IMR-90 (cell line): ENCODE data around the gene LILRB2. TPM values are rescaled to one million over a fixed set of nuclear protein-coding genes. Genes with fewer than 3 reads are reported as not detected.
A peak's percentile ranks its signal among the peaks of the same experiment; 100 is the strongest.

Experiments used
- ATAC-seq: fragments of 200-7000 bp; cut with Tn5 transposase; 2 replicates; pipeline ENCODE4 v1.9.1; 2020; ENCODE audit warnings: low read depth, mild to moderate bottlenecking, moderate library complexity
- BruUV-seq: library from RNA; stranded (reverse); fragments of 400-500 nt; replicated peaks from 2 replicates; lab custom pipeline; 2021; lab: Mats Ljungman, UMichigan
- CTCF ChIA-PET: fragments of 300-600 bp; formaldehyde crosslinking; extraction: SDS; loops from one replicate; lab custom pipeline; 2021; ENCODE audit warnings: antibody characterized with exemption; lab: Yijun Ruan, JAX
- POLR2A ChIA-PET: fragments of 300-600 bp; sonication (Branson Sonifier 250); formaldehyde crosslinking; loops from one replicate; lab custom pipeline; 2022; ENCODE audit warnings: antibody characterized with exemption; ENCODE audit not compliant: unreplicated experiment; lab: Charles Lee
- DNase-seq: peaks from one replicate; pipeline ENCODE4 v3.0.0; 2013
- H2AFZ ChIP-seq: replicated peaks from 2 replicates; pipeline ENCODE3; 2013; ENCODE audit warnings: low read length, mild to moderate bottlenecking; ENCODE audit not compliant: poor library complexity
- H2AK5ac ChIP-seq: 2 replicates; pipeline ENCODE4 v1.6.1; 2013; ENCODE audit warnings: low read depth, low read length, inconsistent platforms
- H2AK9ac ChIP-seq: replicated peaks from 2 replicates; pipeline ENCODE3; 2013; ENCODE audit warnings: mild to moderate bottlenecking, low read depth, low read length, moderate library complexity; ENCODE audit not compliant: poor library complexity
- H2BK120ac ChIP-seq: 2 replicates; pipeline ENCODE4 v1.6.1; 2013; ENCODE audit warnings: low read depth, low read length, inconsistent platforms
- H2BK15ac ChIP-seq: 3 replicates; pipeline ENCODE4 v1.6.1; 2013; ENCODE audit warnings: low read depth, low read length, inconsistent platforms
- H2BK20ac ChIP-seq: 2 replicates; pipeline ENCODE4 v1.6.1; 2013; ENCODE audit warnings: low read depth, mild to moderate bottlenecking, inconsistent platforms, low read length, moderate library complexity
- H2BK5ac ChIP-seq: 2 replicates; pipeline ENCODE4 v1.6.1; 2013; ENCODE audit warnings: mild to moderate bottlenecking, low read depth, low read length, inconsistent platforms; ENCODE audit not compliant: poor library complexity, severe bottlenecking
- H3K14ac ChIP-seq: replicated peaks from 2 replicates; pipeline ENCODE4 v1.6.1; 2013; ENCODE audit warnings: low read depth, low read length, inconsistent platforms
- H3K18ac ChIP-seq: 2 replicates; pipeline ENCODE4 v1.6.1; 2013; ENCODE audit warnings: low read depth, low read length, control low read depth
- H3K23ac ChIP-seq: 2 replicates; pipeline ENCODE4 v1.6.1; 2013; ENCODE audit warnings: low read depth, low read length, inconsistent platforms
- H3K27ac ChIP-seq: 2 replicates; pipeline ENCODE4 v1.5.1; 2013; ENCODE audit warnings: mild to moderate bottlenecking, control low read depth, low read length; ENCODE audit not compliant: insufficient read depth
- H3K27me3 ChIP-seq: 2 replicates; pipeline ENCODE4 v1.6.1; 2013; ENCODE audit warnings: low read length; ENCODE audit not compliant: control insufficient read depth, insufficient read depth
- H3K36me3 ChIP-seq: 2 replicates; pipeline ENCODE4 v1.6.1; 2013; ENCODE audit warnings: low read length, mixed read lengths; ENCODE audit not compliant: control insufficient read depth, insufficient read depth
- H3K4ac ChIP-seq: 2 replicates; pipeline ENCODE4 v1.6.1; 2013; ENCODE audit warnings: low read depth, low read length, inconsistent platforms
- H3K4me1 ChIP-seq: 2 replicates; pipeline ENCODE4 v1.6.1; 2013; ENCODE audit warnings: low read length, mixed read lengths; ENCODE audit not compliant: control insufficient read depth, insufficient read depth
- H3K4me2 ChIP-seq: 2 replicates; pipeline ENCODE4 v1.6.1; 2013; ENCODE audit warnings: low read depth, mild to moderate bottlenecking, control low read depth, low read length, moderate library complexity
- H3K4me3 ChIP-seq: 2 replicates; pipeline ENCODE4 v1.5.1; 2013; ENCODE audit warnings: low read depth, mild to moderate bottlenecking, control low read depth, low read length, moderate library complexity; ENCODE audit not compliant: insufficient read depth
- H3K56ac ChIP-seq: 2 replicates; pipeline ENCODE4 v1.6.1; 2013; ENCODE audit warnings: low read length, inconsistent platforms; ENCODE audit not compliant: insufficient read depth; ENCODE audit errors: extremely low read depth
- H3K79me1 ChIP-seq, 2 experiments: 2 replicates each; pipeline ENCODE4 v1.6.1; 2013; ENCODE audit warnings: low read length in 2 of 2, inconsistent platforms in 1 of 2, low read depth in 1 of 2
- H3K9ac ChIP-seq: 2 replicates; pipeline ENCODE4 v1.6.1; 2013; ENCODE audit warnings: low read depth, low read length, control low read depth
- H3K9me1 ChIP-seq: 2 replicates; pipeline ENCODE4 v1.6.1; 2013; ENCODE audit warnings: low read length, inconsistent platforms; ENCODE audit not compliant: insufficient read depth
- H3K9me3 ChIP-seq: 2 replicates; pipeline ENCODE4 v1.6.1; 2013; ENCODE audit warnings: low read length; ENCODE audit not compliant: control insufficient read depth, insufficient read depth
- H4K20me1 ChIP-seq: 2 replicates; pipeline ENCODE4 v1.6.1; 2013; ENCODE audit warnings: low read length, inconsistent platforms; ENCODE audit not compliant: insufficient read depth
- H4K5ac ChIP-seq: 2 replicates; pipeline ENCODE4 v1.6.1; 2013; ENCODE audit warnings: mild to moderate bottlenecking, low read depth, low read length, control low read depth
- H4K8ac ChIP-seq, 2 experiments: 2 replicates each; pipeline ENCODE4 v1.6.1; 2013; ENCODE audit warnings: low read depth in 2 of 2, low read length in 2 of 2, control low read depth in 1 of 2, inconsistent platforms in 1 of 2
- H4K91ac ChIP-seq: 2 replicates; pipeline ENCODE4 v1.6.1; 2013; ENCODE audit warnings: low read depth, low read length, inconsistent platforms; ENCODE audit not compliant: insufficient read depth
- BHLHE40 ChIP-seq: fragments of 150-350 bp; IDR thresholded peaks from 2 replicates; pipeline ENCODE4 v1.6.1; 2016; ENCODE audit warnings: mild to moderate bottlenecking, low read depth, low read length
- CEBPB ChIP-seq: IDR thresholded peaks from 2 replicates; pipeline ENCODE4 v1.6.1; 2012; ENCODE audit warnings: low read depth, low read length, improper control_type of control experiment
- CHD1 ChIP-seq: IDR thresholded peaks from 2 replicates; pipeline ENCODE4 v1.6.1; 2012; ENCODE audit warnings: low read depth, low read length, improper control_type of control experiment
- CTCF ChIP-seq: conservative IDR thresholded peaks from 2 replicates; pipeline ENCODE4 v1.5.1; 2012; ENCODE audit warnings: mild to moderate bottlenecking, low read depth, low read length, improper control_type of control experiment
- FOS ChIP-seq: fragments of 150-350 bp; IDR thresholded peaks from 2 replicates; pipeline ENCODE4 v1.6.1; 2016; ENCODE audit warnings: low read depth, low read length
- MAFK ChIP-seq: IDR thresholded peaks from 2 replicates; pipeline ENCODE4 v1.6.1; 2012; ENCODE audit warnings: low read depth, low read length, improper control_type of control experiment
- MAZ ChIP-seq: IDR thresholded peaks from 2 replicates; pipeline ENCODE4 v1.6.1; 2012; ENCODE audit warnings: low read depth, mild to moderate bottlenecking, low read length, improper control_type of control experiment, moderate library complexity, borderline replicate concordance
- MXI1 ChIP-seq: IDR thresholded peaks from 2 replicates; pipeline ENCODE4 v1.6.1; 2012; ENCODE audit warnings: low read depth, mild to moderate bottlenecking, low read length, moderate library complexity, borderline replicate concordance
- NFE2L2 ChIP-seq: fragments of 150-350 bp; IDR thresholded peaks from 2 replicates; pipeline ENCODE4 v1.6.1; 2016; ENCODE audit warnings: low read depth, mild to moderate bottlenecking, low read length
- POLR2A ChIP-seq: IDR thresholded peaks from 2 replicates; pipeline ENCODE4 v1.6.1; 2012; ENCODE audit warnings: mild to moderate bottlenecking, low read depth, low read length
- RAD21 ChIP-seq: IDR thresholded peaks from 2 replicates; pipeline ENCODE4 v1.6.1; 2012; ENCODE audit warnings: low read length, improper control_type of control experiment
- RCOR1 ChIP-seq: IDR thresholded peaks from 2 replicates; pipeline ENCODE4 v1.6.1; 2012; ENCODE audit warnings: mild to moderate bottlenecking, low read length, improper control_type of control experiment; ENCODE audit not compliant: insufficient replicate concordance
- RFX5 ChIP-seq: IDR thresholded peaks from 2 replicates; pipeline ENCODE4 v1.8.0; 2012; ENCODE audit warnings: low read depth, mild to moderate bottlenecking, low read length, moderate library complexity
- SMC3 ChIP-seq: fragments of 150-350 bp; IDR thresholded peaks from 2 replicates; pipeline ENCODE4 v1.6.1; 2016; ENCODE audit warnings: low read depth, mild to moderate bottlenecking, antibody characterized with exemption, low read length, moderate library complexity
- WGBS, 2 experiments: methylation state at CpG; one replicate each; pipeline versions ENCODE4 v1.1.5 to v1.1.7; 2013; ENCODE audit warnings: missing lambda C conversion rate in 2 of 2; ENCODE audit not compliant: insufficient read length in 1 of 2; ENCODE audit errors: extremely low coverage in 2 of 2; 5-methylcytosine and 5-hydroxymethylcytosine counted together
- dilution Hi-C: fragments of 300-500 bp; cut with HindIII; formaldehyde crosslinking; loops from one replicate; pipeline ENCODE4 v1.14.3; 2018; ENCODE audit warnings: low sequenced_read_pairs; ENCODE audit not compliant: unreplicated experiment
- in situ Hi-C: fragments of 300-500 bp; cut with MboI; formaldehyde crosslinking; loops from 3 replicates; pipeline ENCODE4 v1.14.3; 2019; ENCODE audit warnings: low sequenced_read_pairs, inconsistent platforms, mixed read lengths
- intact Hi-C: fragments of 100-400 bp; cut with micrococcal nuclease; formaldehyde crosslinking; loops from 2 replicates; pipeline ENCODE4 v1.10.0; 2022
- polyA plus RNA-seq, 3 experiments: library from polyadenylated mRNA; depleted of rRNA; stranded (reverse); fragments of >200 nt; gene quantifications; 2 replicates each; pipeline ENCODE4 v1.2.3, GENCODE V29; 2012; ENCODE audit warnings: low replicate concordance in 1 of 3
- total RNA-seq: library from RNA; depleted of rRNA; stranded (reverse); fragments of >200 nt; gene quantifications from 2 replicates; pipeline ENCODE4 v1.2.3, GENCODE V29; 2012
- TF ChIP-seq, protein P1 (sequence below): fragments of 150-350 bp; IDR thresholded peaks from 2 replicates; pipeline ENCODE4 v1.6.1; 2017; ENCODE audit warnings: mild to moderate bottlenecking, antibody characterized with exemption, low read length, low read depth
- TF ChIP-seq, protein P2 (sequence below): fragments of 150-350 bp; IDR thresholded peaks from 2 replicates; pipeline ENCODE4 v1.6.1; 2016; ENCODE audit warnings: low read depth, mild to moderate bottlenecking, low read length, moderate library complexity, borderline replicate concordance

The LILRB2 gene
- total and polyA plus RNA-seq, 2 of the 4 experiments (the other 2 are of a cell fraction) = not detected

DNA sequence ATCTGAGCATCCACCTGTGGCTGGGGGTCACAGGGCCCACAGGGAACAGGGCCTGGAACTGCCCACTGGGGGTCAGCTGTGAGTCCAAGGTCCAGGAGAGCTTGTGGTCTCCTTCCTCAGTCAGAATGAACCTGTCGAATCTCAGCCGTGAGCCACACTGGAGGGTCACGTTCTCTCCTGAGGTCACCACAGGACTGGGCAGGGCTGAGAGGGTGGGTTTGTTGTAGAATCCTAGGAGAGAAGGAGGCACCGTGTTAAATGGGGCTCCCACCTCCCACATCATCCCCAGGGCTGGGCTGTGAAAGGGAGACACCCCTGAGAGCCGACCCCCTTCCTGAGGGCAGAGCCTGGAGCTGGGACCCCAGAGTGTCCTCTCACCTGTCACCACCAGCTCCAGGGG is 30.6 kb upstream of the LILRB2 start:
- Histone ChIP-seq H3K4me2 (no peak overlapping the region), H3K79me1 (no peaks in the 10 kb centered on the region), H2AFZ (no peak overlapping the region), H4K91ac (no peak overlapping the region), H2BK15ac (no peak overlapping the region), H3K23ac (no peak overlapping the region), H2AK5ac (no peak overlapping the region), H2AK9ac (peak overlapping the region; percentile 42), H4K20me1 (no peaks in the 10 kb centered on the region), H2BK20ac (no peak overlapping the region), H3K9me3 (peaks cover 4% of the 10 kb centered on the region; the same call in 1 of the 2 replicates), H3K4me1 (no peaks in the 10 kb centered on the region), H2BK5ac (no peak overlapping the region), H3K9me1 (no peaks in the 10 kb centered on the region), H3K18ac (no peak overlapping the region), H3K14ac (no peak overlapping the region), H3K56ac (no peak overlapping the region), H3K27me3 (no peaks in the 10 kb centered on the region), H3K36me3 (no peaks in the 10 kb centered on the region), H3K4ac (no peak overlapping the region), H3K4me3 (no peak overlapping the region), H4K5ac (no peak overlapping the region), H2BK120ac (no peak overlapping the region), H3K27ac (no peak overlapping the region), H3K9ac (no peak overlapping the region), H4K8ac (no peak overlapping the region)
- DNase-seq (no peak), ATAC-seq (no peak)
- intact Hi-C loops (no loop called here), dilution Hi-C loops (no loop called here), in situ Hi-C loops (no loop called here)
- POLR2A ChIA-PET = no interaction called here
- CTCF ChIA-PET = no interaction called here
- no TSS peak for BruUV-seq
- TF ChIP-seq NFE2L2 = no peak
- TF ChIP-seq MAZ = no peak
- TF ChIP-seq RAD21 = no peak
- no peak for TF ChIP-seq FOS
- TF ChIP-seq POLR2A = no peak
- TF ChIP-seq BHLHE40 = no peak
- no peak for TF ChIP-seq MAFK
- TF ChIP-seq MXI1 = no peak
- no peak for TF ChIP-seq SMC3
- TF ChIP-seq RFX5 = no peak
- TF ChIP-seq, protein P1, sequence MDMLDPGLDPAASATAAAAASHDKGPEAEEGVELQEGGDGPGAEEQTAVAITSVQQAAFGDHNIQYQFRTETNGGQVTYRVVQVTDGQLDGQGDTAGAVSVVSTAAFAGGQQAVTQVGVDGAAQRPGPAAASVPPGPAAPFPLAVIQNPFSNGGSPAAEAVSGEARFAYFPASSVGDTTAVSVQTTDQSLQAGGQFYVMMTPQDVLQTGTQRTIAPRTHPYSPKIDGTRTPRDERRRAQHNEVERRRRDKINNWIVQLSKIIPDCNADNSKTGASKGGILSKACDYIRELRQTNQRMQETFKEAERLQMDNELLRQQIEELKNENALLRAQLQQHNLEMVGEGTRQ = no peak
- TF ChIP-seq CHD1 = no peak
- no peak for TF ChIP-seq CEBPB
- TF ChIP-seq, protein P2, sequence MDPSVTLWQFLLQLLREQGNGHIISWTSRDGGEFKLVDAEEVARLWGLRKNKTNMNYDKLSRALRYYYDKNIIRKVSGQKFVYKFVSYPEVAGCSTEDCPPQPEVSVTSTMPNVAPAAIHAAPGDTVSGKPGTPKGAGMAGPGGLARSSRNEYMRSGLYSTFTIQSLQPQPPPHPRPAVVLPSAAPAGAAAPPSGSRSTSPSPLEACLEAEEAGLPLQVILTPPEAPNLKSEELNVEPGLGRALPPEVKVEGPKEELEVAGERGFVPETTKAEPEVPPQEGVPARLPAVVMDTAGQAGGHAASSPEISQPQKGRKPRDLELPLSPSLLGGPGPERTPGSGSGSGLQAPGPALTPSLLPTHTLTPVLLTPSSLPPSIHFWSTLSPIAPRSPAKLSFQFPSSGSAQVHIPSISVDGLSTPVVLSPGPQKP = no peak
- TF ChIP-seq CTCF = no peak
- no peak for TF ChIP-seq RCOR1
- no CpG with 5 or more reads among the region's 5 CpGs for WGBS, 2 experiments
